ENCODE measurements around the gene SPOCK1.

SPOCK1 gene

DNA sequence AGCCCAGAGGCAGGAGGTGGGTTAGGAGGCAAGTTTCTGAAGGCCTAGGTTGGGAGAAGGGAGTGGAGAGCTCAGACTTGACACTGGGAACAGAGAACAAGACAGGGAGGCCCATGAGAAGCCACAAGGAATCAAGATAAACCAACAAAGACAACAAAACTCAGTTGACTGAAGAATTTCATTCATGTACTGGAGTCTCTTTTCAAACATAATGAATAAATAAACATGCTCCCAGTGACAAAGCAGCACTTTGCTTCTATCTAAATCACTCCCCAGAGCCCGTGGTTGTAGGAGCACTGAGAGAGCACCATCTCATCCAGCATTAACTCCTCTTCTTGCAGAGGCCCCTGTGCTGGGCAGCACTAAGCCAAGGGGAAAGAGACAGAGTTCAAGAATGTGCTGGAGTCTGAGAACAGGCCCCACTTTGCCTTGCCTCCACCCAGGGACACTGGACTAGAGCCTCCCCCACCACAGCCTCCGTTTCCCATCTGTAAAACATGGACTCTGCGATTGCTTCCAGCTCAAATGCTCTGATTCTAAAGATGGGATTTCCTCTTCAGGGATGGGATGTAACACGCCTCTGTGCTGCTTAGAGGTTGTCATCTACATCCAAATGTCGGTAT lies 282.0 kb downstream of the SPOCK1 start:
- DNase-seq: no peak

DNA sequence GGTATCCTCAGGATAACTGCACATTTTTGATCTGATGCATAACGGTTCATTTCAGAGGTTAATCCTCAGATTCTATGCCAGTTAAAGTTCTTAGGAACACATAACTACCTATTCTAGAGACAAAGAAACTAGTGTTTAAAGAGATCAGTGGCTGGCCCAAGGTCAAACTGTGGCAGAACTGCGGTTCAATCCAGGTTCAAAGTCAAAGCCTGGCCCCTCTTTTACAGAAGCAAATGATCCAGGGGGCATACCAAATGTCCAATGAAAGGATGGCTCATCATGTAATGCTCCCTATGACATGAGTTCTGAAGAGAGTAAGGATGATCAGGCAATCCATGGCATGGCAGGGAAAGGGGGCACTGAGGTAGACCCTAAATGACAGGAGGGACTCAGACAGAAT lies 283.3 kb downstream of the SPOCK1 start:
- no peak for DNase-seq

DNA sequence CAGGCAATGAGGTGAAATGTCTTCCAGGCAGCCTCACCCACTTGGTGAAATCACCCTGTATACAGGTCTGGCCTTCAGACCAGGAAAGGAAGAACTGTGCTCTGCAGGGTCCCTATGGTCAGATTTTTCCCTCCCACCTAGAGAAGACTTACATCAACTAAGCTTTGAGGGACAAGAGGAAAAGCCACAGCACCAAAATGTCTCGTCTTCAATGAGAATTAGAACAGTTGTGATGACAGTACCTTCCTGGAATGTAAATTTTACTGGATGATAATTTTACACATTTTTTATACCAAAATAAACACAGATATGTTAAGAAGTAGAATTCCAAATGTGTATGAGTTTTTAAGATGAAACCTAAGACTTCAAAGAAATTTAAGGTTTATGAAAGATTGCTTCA lies 283.9 kb downstream of the SPOCK1 start:
- DNase-seq: no peak

DNA sequence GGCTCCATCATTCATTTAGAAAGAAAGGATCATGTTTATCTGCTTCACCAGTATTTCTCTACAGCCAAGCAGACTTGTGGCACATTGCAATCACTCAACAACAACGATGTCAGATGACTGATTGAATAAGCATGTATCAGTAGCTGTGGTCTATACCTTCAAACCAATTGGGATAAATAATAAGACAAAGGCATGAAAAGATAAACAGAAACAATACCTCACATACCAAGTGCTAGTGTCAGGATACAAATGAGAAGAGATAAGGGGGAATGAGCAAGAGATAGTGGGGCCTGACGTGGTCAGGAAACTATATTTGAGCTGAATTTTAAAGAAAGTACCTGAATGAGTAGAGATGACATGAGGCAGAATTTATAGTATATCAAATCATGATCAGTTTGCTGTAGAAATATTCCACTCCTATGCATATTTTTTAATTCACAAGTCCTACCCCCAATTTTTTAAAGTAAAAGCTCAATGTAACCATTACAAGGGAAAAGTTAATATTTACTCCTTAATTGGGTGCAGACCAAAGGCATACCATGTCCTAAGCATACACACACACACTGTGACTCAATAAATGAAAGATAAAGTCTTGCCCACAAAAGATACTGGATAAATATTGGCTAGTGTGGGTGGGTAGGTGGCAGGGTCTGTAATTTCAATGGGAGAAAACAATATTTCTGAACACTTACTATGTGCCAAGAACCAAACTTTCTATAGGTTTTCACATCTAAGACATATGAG lies 284.5 kb downstream of the SPOCK1 start:
- DNase-seq: no peak

DNA sequence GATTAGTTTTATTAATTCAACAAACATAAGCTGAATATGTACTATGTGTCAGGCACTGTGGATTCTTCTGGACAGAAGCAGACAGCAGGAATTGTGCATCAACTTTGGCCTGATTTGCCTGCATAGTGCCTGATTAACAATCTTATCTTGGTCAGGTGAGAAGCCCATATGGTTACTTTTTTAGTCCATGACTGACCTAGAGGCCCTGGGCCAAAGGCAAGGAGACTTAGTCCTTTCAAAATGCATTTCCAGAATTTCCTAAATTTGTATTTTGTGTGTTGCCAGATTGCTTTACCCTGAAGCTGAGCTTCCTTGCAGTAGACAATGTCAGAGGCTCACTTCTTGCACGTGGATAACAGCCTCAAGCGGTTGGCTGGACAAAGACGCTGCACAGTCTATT lies 286.7 kb downstream of the SPOCK1 start:
- no peak for DNase-seq

DNA sequence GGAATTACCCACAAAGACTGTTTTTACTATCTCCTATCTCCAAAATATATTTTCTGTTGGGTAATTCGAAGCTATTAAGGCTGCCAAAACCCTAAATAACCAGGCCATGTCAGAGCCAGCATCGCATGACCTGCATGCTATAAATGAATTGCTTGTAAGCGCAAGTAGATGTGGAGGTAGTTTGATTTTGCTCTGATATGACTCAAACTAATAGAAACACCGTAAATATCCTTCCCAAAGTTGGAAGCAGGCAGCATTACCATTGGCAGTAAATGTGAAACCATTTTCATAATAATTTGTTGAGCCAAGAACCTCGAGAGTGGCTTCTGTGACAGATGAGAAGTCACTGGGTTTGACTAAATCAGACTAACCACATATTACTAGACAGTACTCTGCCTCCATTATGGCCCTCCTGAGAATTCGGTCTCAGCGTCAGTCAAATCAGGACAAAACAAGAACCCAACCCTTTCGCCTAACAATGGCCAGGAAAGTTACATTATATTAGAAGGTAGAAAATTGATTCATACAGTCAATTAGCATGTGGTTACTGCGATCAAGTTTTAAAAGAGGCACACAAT lies 289.8 kb downstream of the SPOCK1 start:
- no peak for DNase-seq

DNA sequence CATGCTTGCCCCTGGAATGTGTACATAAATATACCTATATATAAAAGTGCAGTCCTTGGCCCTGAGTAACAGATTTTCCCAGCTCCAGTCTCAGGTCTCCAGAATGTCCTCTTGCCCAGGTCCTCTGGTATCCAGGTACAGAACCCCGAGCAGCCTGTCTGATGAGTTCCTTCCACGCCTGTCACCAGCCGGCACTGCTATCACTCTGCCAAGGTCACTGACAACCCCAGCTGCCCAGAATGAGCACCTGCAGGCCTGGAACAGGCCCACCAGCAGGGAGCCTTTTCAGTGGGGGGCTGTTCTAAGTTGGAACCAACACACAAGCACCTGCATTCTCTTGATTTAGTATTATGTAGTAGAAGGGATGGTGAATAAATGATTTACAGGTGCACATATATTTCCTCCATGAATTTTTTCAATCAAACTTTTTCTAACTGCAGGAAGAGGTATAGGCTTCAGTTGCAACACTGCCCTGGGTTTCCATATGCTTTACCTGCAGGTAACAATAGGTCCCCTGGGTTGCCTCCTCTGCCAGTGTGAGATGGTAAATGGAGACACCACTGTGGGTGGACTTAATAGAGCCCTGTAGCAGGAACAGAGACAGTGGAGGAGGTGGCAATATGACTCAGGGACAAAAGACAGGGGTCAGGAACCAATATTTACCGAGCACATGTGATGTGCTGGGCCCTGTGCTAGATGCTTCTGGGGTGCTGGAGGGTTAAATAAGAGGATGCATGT lies 291.9 kb downstream of the SPOCK1 start:
- no peak for DNase-seq

DNA sequence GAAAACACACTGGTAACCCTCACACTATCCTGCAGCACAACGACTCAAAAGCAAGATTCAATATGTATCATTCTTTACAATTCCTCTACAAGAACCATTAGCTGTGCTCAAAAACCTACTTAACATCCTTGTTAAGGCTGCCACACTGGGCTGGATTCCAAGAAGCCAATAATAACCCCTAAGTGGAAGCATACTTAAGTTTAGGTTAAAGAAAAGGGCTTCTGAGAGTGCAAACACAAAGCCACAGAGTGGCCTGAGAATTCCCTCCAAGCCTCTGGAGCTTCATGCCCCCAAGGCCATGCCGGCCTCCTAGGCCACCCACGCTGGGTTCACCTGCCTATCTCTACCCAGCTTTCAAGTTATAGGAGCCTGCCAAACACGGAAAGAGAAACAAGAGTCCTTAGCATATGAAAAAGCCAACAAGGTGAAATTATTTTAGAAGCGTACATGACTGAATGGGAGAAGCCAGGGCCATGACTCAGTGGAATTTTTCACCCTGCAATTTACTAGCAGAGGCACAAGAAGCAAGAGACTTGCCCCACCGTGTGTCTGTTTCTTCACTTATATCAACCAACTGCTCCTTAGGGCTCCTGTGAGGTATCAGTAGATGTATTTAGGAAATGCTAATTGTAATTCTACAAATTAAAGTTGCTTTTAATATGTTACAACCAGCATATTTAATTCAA lies 293.0 kb downstream of the SPOCK1 start:
- DNase-seq: no peak

DNA sequence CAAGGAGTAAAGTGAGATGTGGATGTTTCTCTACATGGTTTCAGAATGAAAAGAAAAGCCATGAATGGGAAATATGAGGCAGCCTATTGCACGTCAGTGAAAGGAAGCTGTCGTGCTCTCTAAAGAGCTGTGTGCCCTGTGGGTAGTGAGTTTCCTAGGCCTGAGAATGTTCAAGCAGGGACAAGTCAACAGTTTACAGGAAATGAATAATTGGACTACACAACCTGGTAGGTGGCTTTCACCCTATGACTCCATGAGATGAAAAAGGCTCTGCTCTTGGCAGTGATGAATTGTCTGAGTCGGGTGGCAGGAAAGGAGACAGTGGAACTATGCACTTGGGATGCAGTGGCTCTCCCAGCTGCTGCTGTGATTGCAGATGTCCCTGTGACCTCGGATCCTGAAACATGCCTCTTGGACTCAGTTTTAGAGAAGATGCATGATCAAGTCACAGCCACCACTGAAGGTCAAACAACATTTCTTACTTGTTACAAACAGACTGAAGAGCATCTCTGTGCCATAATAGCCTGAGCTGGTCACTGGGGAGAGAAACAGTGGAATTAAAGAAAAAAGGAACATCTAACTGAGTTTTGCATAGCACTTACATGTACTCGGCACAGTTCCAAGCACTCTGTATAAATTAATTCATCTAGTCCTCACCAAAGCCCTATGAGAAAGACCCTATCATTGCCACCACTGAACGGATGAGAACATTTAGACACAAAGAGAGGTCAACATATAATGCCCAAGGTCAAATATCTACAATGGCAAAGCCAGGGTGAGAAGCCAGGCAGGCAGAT lies 293.7 kb downstream of the SPOCK1 start:
- no peak for DNase-seq

DNA sequence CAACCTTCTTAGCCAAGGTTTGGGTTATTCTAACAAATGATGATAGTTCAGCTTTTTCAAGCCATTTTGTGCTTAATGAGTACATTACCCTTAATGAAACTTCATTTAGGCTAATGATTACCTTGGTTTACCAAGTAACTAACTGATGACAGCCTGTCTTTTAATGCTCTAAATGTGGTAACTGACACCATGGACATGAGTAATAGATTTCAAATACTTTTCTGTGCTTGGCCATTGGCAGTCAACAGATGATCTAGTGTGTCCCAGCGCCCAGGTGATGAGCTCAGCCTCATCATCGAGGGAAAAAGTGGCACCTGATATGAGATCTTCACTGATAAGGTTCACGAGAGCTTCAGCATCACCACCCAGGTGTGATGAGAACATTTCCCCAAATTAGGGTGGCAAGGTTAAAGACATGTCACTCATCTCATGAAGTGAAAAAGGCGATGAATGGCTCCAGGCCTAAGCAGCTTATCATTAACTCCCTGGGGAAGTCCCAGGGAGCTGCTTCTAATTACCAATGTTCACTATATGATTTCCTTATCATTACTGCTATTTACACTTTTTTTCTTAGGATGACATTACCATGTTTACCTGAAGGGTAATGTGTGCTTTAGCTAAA lies 296.0 kb downstream of the SPOCK1 start:
- no peak for DNase-seq

DNA sequence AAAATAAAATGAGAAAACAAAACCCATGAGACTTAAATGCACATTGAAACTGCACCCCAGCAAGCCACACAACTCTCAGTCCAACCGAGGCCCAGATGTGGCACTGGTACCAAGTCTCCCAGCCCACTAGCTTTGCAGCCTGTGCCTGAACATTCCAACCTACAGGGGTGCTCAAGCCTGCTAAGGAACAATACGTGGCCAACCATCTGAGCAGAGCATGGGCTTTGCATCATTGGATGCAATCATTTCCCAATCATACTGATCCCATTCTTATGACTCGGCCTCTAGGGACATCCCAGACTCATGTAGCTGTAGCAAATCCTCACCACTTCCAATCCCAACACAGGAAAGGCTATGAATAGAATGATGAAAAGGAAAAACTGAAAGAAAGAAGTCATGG lies 297.2 kb downstream of the SPOCK1 start:
- no peak for DNase-seq

DNA sequence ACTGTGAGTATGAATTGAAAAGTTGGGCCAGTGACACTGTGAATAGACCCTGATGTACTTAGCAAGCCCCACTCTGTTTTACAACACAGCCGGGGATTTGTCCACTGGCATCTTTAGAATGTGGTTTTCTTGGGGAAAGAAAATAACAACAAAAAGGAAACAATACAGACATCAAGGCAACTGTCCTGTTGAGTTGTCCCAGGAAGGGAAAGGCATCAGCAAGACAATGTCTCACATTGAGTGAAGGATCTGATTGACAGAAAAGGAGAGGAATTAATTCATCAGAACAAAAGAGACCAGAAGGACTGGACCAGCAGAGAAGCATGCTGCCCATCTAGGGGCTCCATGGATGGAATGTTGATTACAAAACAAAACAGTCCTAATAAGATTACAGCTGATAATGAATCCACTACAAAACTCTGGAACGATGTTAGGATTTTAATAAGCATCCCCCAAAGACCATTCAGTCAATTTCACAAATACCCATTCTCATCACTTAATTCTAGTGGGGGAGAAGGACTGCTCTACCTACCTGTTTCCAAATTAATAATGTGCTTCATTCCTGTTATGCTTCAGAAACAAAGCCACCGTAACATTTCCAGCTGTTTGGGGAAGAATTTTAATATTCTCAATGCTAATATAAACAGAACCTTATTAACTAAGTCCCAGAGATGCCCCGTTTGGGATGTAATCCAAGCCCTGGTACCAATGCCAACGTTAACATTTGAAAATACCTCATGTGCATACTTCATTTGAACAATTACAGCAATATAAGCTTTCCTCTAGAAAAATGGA lies 298.0 kb downstream of the SPOCK1 start:
- no peak for DNase-seq

DNA sequence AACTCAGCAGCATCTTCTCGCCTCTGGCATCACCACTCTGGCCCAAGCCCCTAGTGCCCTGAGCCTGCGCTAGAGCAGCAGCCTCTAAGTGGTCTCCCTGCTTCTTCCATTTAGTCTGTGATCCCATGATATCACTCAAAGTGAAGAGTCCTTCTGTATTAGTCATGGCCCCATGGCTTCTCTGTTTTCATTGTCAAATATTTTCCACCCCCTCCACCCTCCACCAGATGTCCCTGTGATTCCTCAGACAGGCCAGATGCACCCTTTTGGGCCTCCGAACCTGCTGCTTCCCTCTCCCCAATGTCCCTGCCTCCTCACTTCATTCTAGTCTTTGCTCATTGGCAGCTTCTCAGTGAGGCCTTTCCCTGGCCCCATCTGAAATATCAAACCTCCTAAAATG lies 299.2 kb downstream of the SPOCK1 start:
- DNase-seq: no peak

DNA sequence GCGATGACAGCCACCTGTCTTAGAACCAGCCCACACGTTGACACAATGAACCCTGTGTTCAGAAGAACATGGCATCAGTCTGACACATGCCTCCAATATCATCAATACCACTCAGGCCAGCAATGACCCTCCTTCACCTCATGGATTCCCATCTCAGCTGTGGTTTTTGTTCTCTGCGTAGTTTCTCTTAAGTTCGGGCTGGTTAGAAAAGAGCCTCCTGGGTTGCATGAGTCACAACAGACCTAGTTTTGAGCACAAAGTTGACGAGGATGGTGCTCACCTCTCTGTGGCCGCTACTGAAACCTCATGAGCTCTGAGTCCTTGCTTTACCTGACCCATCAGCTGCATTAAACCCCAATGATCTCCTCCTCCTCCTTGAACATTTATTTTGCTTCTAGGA lies 299.9 kb downstream of the SPOCK1 start:
- no peak for DNase-seq

DNA sequence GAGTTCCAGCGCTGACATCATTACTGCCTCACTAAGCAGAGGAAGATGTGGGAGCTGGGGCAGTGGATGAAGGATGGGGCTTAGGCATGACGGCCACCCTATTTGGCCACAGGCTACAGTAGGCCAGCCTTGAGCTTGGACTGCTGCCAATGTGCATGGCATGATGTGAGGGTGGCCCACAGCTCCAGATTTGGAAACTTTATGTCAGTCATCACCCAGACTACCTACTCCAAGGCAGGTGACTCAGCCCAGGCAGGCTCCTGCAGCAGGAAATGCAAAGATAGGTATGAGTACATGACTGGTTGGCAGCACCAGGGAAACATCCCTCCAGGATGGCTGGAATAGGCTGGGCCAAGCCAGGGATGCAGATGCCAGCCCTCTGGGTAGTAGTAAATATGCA lies 303.6 kb downstream of the SPOCK1 start:
- no peak for DNase-seq

DNA sequence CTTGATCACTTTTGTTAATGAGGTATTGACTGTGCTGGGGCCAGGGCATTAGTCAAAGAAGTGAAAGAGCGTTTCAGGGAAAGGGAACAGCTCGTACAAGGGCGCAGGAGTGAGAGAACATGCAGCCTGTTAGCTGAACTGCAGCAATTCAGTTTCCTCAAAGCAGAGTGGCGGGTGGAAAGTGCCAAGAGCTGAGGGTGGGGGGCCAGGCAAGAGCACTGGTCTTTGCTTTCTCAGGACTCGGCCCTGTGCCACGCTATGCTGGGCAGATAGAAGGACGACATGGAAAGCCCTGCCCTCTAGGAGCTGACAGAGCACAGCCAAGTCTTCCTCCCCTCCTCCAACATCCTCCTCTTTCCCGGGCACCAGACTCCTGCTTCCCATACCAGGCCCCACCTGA lies 304.8 kb downstream of the SPOCK1 start:
- no peak for DNase-seq

DNA sequence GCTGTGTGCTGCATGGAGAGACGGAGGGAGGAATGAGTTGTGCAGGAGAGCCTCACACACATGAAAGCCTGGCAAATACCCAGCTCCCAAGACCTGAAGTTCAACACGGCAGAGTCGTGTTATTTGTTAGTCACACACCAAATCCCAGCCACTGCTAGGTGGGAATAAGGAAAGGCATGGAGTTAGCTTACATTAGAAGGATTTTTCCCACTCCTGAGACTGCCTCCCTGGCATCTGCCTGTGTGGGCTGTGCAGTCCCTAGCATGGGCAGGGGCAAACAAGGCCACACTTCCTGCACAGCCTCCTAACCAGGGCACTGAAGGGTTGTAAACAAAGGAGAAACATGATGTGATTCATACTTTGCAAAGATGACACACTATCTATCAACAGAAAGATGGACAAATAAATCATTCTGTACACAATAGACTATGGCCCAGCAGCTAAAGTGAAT lies 306.8 kb downstream of the SPOCK1 start:
- DNase-seq: no peak

DNA sequence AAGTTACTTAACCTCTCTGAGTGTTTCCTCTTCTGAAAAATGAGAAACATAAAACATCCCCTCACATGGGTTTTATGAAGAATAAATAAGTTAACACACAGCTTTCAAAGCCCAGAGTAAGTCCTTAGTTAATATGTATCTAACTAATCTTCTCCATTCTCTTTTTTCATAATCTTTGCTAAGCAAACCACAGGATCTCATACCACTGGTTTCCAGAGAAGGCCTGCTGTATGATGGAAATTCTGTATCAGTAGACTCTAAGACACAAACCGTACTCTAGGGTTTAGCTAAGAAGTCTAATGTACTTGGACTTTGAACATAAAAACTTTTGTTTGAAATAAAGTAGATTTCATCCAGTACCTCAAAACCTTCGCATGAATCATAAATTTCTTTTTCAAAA lies 307.9 kb downstream of the SPOCK1 start:
- no peak for DNase-seq

DNA sequence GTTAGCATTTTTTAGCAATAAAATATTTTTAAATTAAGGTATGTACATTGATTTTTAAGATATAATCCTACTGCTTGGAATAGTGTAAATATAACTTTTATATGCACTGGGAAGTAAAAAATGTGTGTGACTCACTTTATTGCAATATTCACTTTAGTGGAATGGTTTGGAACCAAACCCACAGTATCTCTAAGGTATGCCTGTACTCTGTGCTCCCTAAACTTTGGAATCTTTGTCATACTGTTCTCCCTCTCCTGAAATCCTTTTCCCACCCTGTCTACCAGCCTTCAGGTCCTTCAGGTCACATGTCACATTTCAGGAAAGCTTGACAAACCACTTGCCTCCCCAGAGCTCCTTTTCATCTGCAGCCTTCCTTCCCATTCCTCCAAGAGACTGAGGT lies 308.7 kb downstream of the SPOCK1 start:
- no peak for DNase-seq

DNA sequence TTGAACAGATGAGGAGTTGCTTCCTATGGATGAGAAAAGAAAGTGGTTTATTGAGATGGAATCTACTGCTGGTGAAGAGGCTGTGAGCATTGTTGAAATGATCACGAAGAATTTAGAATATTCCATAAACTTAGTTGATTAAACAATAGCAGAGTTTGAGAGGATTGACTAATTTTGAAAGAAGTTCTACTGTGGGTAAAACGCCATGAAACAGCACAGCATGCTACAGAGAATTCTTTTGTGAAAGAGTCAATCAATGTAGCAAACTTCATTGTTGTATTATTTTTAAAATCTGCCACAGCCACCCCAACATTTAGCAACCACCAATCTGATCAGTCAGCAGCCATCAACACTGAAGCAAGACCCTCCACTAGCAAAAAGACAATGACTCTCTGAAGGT lies 309.1 kb downstream of the SPOCK1 start:
- DNase-seq: no peak

DNA sequence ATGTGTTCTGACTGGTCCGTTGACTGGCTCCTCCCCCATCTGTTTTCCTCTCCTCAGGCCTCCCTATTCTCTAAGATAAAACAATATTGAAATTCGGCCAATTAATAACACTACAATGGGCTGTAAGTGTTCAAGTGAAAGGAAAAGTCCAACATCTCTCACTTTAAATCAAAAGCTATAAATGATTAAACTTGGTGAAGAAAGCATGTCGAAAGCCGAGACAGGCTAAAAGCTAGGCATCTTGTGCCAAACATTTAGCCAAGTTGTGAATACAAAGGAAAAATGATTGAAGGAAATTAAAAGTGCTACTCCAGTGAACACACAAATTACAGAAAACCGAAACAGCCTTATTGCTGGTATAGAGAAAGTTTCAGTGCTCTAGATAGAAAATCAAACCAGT lies 310.6 kb downstream of the SPOCK1 start:
- no peak for DNase-seq
